GM12878 (cell line): ENCODE results near the gene RACGAP1. TPM values are rescaled to one million over a fixed set of nuclear protein-coding genes. Genes with fewer than 3 reads are reported as not detected.
A peak's percentile ranks its signal among the peaks of the same experiment; 100 is the strongest.

Experiments used
- ATAC-seq: fragments of 200-7000 bp; cut with Tn5 transposase; 3 replicates; pipeline ENCODE4 v1.9.1; 2020; ENCODE audit warnings: mild to moderate bottlenecking, moderate library complexity
- BruUV-seq: library from RNA; stranded (reverse); fragments of 400-500 nt; replicated peaks from 2 replicates; lab custom pipeline; 2021; lab: Mats Ljungman, UMichigan
- CTCF ChIA-PET: fragments of 300-600 bp; sonication (Branson Sonifier 250); formaldehyde crosslinking; extraction: SDS; loops from one replicate; lab custom pipeline; 2021; ENCODE audit warnings: inconsistent platforms; lab: Yijun Ruan, JAX
- POLR2A ChIA-PET: fragments of 350-600 bp; formaldehyde crosslinking; extraction: SDS; loops from one replicate; lab custom pipeline; 2021; ENCODE audit warnings: inconsistent platforms; lab: Charles Lee
- RAD21 ChIA-PET: fragments of 300-600 bp; sonication (Branson Sonifier 250); formaldehyde crosslinking; loops from one replicate; lab custom pipeline; 2023; ENCODE audit warnings: antibody characterized with exemption; ENCODE audit not compliant: unreplicated experiment; lab: Charles Lee
- SMC1A ChIA-PET: fragments of 300-600 bp; sonication (Branson Sonifier 250); formaldehyde crosslinking; loops from one replicate; lab custom pipeline; 2023; ENCODE audit not compliant: unreplicated experiment, uncharacterized antibody; lab: Charles Lee
- DNase-seq: peaks from one replicate; pipeline ENCODE4 v3.0.0-alpha.2; 2011; ENCODE audit warnings: low read depth, low spot score
- FAIRE-seq: peaks from 3 replicates; lab custom pipeline; 2011; peaks lifted over from hg19 to GRCh38; lab: Jason Lieb, UNC
- H2AFZ ChIP-seq: 2 replicates; pipeline ENCODE4 v1.6.0; 2011; ENCODE audit warnings: low read depth, low read length, control low read depth; ENCODE audit not compliant: control insufficient read depth
- H3K27ac ChIP-seq: 2 replicates; pipeline ENCODE4 v1.5.1; 2011; ENCODE audit warnings: control low read depth; ENCODE audit not compliant: control insufficient read depth, insufficient read depth
- H3K27me3 ChIP-seq, 2 experiments: replicated peaks in 1 of 2; 2 replicates each; pipeline versions ENCODE4 v1.6.0 to v1.6.1; 2011; ENCODE audit warnings: low read length in 1 of 2; ENCODE audit not compliant: control insufficient read depth in 2 of 2, insufficient read depth in 2 of 2
- H3K36me3 ChIP-seq, 2 experiments: 2 replicates each; pipeline ENCODE4 v1.5.1; 2011; ENCODE audit warnings: low read length in 1 of 2; ENCODE audit not compliant: control insufficient read depth in 2 of 2, insufficient read depth in 2 of 2
- H3K4me1 ChIP-seq: 2 replicates; pipeline ENCODE4 v1.6.1; 2011; ENCODE audit warnings: mild to moderate bottlenecking, low read length, moderate library complexity, mixed read lengths; ENCODE audit not compliant: control insufficient read depth, insufficient read depth
- H3K4me2 ChIP-seq: 2 replicates; pipeline ENCODE4 v1.6.0; 2011; ENCODE audit warnings: control low read depth; ENCODE audit not compliant: control insufficient read depth, insufficient read depth
- H3K4me3 ChIP-seq: fragments of 200-600 bp; sonication (generic); 2 replicates; pipeline ENCODE4 v1.5.1; 2016
- H3K79me2 ChIP-seq: 2 replicates; pipeline ENCODE4 v1.6.0; 2011; ENCODE audit warnings: low read length; ENCODE audit not compliant: control insufficient read depth, insufficient read depth
- H3K9ac ChIP-seq: 2 replicates; pipeline ENCODE4 v1.8.0; 2011; ENCODE audit warnings: low read length, control low read depth, mixed read lengths; ENCODE audit not compliant: control insufficient read depth, insufficient read depth
- H3K9me3 ChIP-seq: replicated peaks from 3 replicates; pipeline ENCODE4 v1.5.1; 2011; ENCODE audit warnings: mild to moderate bottlenecking, low read length; ENCODE audit not compliant: control insufficient read depth, insufficient read depth
- H4K20me1 ChIP-seq: 2 replicates; pipeline ENCODE4 v1.6.0; 2011; ENCODE audit not compliant: control insufficient read depth, insufficient read depth
- BHLHE40 ChIP-seq, 2 experiments: fragments of 450-650 bp in 1 of 2; IDR thresholded peaks; 2 replicates each; pipeline ENCODE4 v1.6.1; 2011 to 2017; ENCODE audit warnings: low read depth in 2 of 2, borderline replicate concordance in 1 of 2, improper control_type of control experiment in 1 of 2, low read length in 1 of 2, mild to moderate bottlenecking in 1 of 2
- CBX3 ChIP-seq: fragments of 200-600 bp; sonication (generic); IDR thresholded peaks from 2 replicates; pipeline ENCODE4 v1.6.1; 2016; ENCODE audit warnings: low read depth, borderline replicate concordance
- CEBPB ChIP-seq, 2 experiments: fragments of 150-350 bp in 1 of 2; IDR thresholded peaks; 2 replicates each; pipeline ENCODE4 v1.6.1; 2012 to 2014; ENCODE audit warnings: low read depth in 2 of 2, low read length in 2 of 2, borderline replicate concordance in 1 of 2, inconsistent platforms in 1 of 2
- MYB ChIP-seq: fragments of 150-350 bp; IDR thresholded peaks from 2 replicates; pipeline ENCODE4 v1.6.1; 2014; ENCODE audit warnings: mild to moderate bottlenecking, low read depth, low read length, borderline replicate concordance
- NFYB ChIP-seq: IDR thresholded peaks from 2 replicates; pipeline ENCODE4 v1.6.1; 2011; ENCODE audit warnings: low read depth, mild to moderate bottlenecking, low read length, improper control_type of control experiment, moderate library complexity; ENCODE audit not compliant: insufficient read depth
- POLR2AphosphoS2 ChIP-seq: IDR thresholded peaks from 2 replicates; pipeline ENCODE4 v1.6.1; 2011; ENCODE audit warnings: low read depth, mild to moderate bottlenecking, low read length, improper control_type of control experiment, moderate library complexity
- SPI1 ChIP-seq: IDR thresholded peaks from 2 replicates; pipeline ENCODE4 v1.6.1; 2011; ENCODE audit warnings: low read depth, mild to moderate bottlenecking, low read length, moderate library complexity, borderline replicate concordance; ENCODE audit not compliant: insufficient read depth
- TARDBP ChIP-seq: IDR thresholded peaks from 2 replicates; pipeline ENCODE4 v1.6.1; 2016; ENCODE audit warnings: borderline replicate concordance
- TCF3 ChIP-seq: IDR thresholded peaks from 2 replicates; pipeline ENCODE4 v1.6.1; 2012; ENCODE audit warnings: low read depth, mild to moderate bottlenecking, low read length, borderline replicate concordance; ENCODE audit not compliant: insufficient read depth
- WRNIP1 ChIP-seq: IDR thresholded peaks from 2 replicates; pipeline ENCODE4 v1.6.1; 2011; ENCODE audit warnings: low read depth, low read length, improper control_type of control experiment, borderline replicate concordance
- ZNF217 ChIP-seq: fragments of 450-650 bp; IDR thresholded peaks from 2 replicates; pipeline ENCODE4 v1.6.1; 2017; ENCODE audit warnings: antibody characterized with exemption, mild to moderate bottlenecking
- WGBS: methylation state at CpG from one replicate; pipeline ENCODE4 v1.1.6; 2016; ENCODE audit warnings: low lambda C conversion rate; ENCODE audit not compliant: insufficient replicate concordance, insufficient coverage; ENCODE audit errors: missing lambda C conversion rate; 5-methylcytosine and 5-hydroxymethylcytosine counted together
- in situ Hi-C: fragments of 300-500 bp; cut with MboI; formaldehyde crosslinking; loops from 9 replicates; pipeline ENCODE4 v1.14.3; 2018; ENCODE audit warnings: mixed read lengths
- intact Hi-C: fragments of 100-400 bp; cut with micrococcal nuclease; formaldehyde crosslinking; loops from one replicate; pipeline ENCODE4 v1.14.2; 2022; ENCODE audit not compliant: unreplicated experiment
- polyA plus RNA-seq, 11 experiments: library from polyadenylated mRNA; depleted of rRNA in 4 of 11; unstranded in 6 of 11; stranded (reverse) in 5 of 11; fragments of >200 nt; fragmentation: Nextera tagmentation in 4 of 11; fragmentation: Illumina TruSeq in 1 of 11; extraction: Ambion mirVana in 4 of 11; extraction: Trizol in 1 of 11; gene quantifications; 1 replicate in 1 of 11; 2 replicates in 10 of 11; pipeline versions ENCODE4 v1.2.1 to v1.2.3, GENCODE V29; 2011 to 2016; ENCODE audit warnings: inconsistent platforms in 2 of 11, missing spikeins in 2 of 11, low read depth in 1 of 11
- total RNA-seq, 4 experiments: library from RNA; depleted of rRNA in 3 of 4; stranded (reverse); fragments of >200 nt in 3 of 4; fragmentation: Illumina TruSeq in 1 of 4; extraction: Trizol in 1 of 4; gene quantifications; 2 replicates each; pipeline versions ENCODE4 v1.2.1 to v1.2.3, GENCODE V29; 2013 to 2021

The RACGAP1 gene
- total and polyA plus RNA-seq, 10 of the 15 experiments (the other 5 are each of a cell fraction or from before 2014, with no cell fraction given): 32.4 to 87.9 (median 76.2) TPM

DNA sequence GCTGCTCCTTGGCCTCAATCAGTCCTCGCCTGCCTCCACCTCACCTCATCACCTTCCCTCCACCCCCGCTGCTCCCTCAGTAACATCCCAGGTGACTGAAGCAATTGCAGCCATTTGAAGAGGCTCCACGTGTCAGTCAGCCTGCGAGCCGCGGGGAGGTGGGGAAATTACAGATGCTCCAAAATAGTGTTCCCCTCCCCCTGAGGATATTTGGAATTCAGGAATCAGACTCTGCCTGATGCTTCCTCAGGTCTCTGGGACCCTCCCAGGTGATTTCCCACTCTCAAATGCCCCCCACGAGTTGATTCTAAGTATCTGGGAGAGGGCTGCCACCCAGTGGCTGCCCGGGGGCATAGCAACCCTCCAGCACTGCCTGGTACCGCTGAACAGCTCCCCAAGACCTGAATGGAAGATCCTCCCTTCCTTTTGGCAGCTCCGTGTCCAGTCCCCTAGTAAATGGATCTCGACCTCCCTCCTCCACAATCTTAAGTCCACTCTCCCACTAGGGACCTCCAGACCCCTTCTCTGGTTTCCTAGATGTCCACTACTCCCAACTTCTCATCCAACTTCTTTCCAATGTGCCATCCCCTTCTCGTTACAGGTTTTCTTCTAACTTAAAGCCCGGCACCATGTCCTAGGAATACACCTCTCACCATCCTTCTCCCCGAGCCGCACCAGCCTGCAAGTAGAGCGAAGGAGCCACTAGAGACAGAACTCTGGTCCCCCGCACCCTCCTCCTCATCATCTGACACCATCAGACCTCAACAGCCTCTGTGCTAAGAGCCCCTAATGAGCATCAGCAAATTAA lies 30.7 kb upstream of the RACGAP1 start (continued):
- no peak for TF ChIP-seq NFYB
- TF ChIP-seq CEBPB (IDR thresholded peaks at IDR 0.05; ENCODE audit: borderline replicate concordance in 1 of 2, low read depth in 2 of 2, low read length in 2 of 2): no peak
- peak in 1 of 2 experiments; percentile 27; a peak in 1 of 4 replicates for TF ChIP-seq BHLHE40 (IDR thresholded peaks at IDR 0.05; ENCODE audit: borderline replicate concordance in 1 of 2, low read depth in 2 of 2, low read length in 1 of 2)
- no peak for TF ChIP-seq POLR2AphosphoS2
- TF ChIP-seq ZNF217: no peak
- TF ChIP-seq TARDBP: no peak
- no peak for TF ChIP-seq MYB
- no peak for TF ChIP-seq CBX3
- no peak for TF ChIP-seq WRNIP1

DNA sequence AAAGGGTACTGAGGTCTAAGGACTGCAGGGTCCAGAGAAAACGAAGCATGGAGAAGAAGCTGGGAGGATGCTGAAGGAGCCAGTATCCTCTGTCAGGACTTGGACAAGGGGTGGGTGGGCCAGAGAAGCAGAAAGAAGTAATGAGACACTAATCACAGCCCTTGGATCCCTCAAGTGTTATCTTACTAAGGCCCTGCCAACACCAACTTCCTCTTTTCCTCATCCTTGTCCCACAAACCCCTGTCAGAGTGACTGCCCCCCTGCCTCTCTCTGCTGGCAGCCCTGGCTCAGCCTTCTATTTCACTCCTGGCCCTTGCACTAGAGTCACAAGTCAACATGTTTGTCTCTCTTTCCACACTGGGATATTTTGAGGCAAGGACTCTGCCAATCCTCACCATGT lies 28.3 kb upstream of the RACGAP1 start:
- ChIA-PET CTCF (interaction anchor here (0.7 to 5.0 kb wide), 4 partner anchors 13 to 87 kb away, joined by 3 to 73 read pairs (median 40); no protein-coding TSS in a partner anchor), POLR2A (no interaction called here), SMC1A (interaction anchor here (1.8 kb wide), 1 partner anchor 15 kb away, joined by 4 read pairs; no protein-coding TSS in a partner anchor), RAD21 (interaction anchor here (4.1 kb wide), 1 partner anchor 86 kb away, joined by 31 read pairs; no protein-coding TSS in a partner anchor)
- Histone ChIP-seq H3K4me3 (no peak overlapping the region), H2AFZ (no peak overlapping the region), H3K27me3 (peaks cover 12 to 19% of the 10 kb centered on the region in 2 experiments; a peak in 3 of 4 replicates), H3K79me2 (no peaks in the 10 kb centered on the region), H3K36me3 (no peaks in the 10 kb centered on the region), H3K4me2 (no peak overlapping the region), H3K9me3 (no peaks in the 10 kb centered on the region), H3K27ac (no peak overlapping the region), H3K4me1 (0 out of 2 replicates have a peak, but pooled peaks cover 4% of the 10 kb centered on the region), H3K9ac (no peak overlapping the region), H4K20me1 (no peaks in the 10 kb centered on the region)
- no TSS peak for BruUV-seq
- intact Hi-C loops: loop anchor here (10.0 kb wide), 1 partner anchor 189 kb away; no protein-coding TSS in a partner anchor
- DNase-seq (no peak), ATAC-seq (no peak), FAIRE-seq (no peak)
- TF ChIP-seq TCF3: no peak
- TF ChIP-seq SPI1: 0 out of 2 replicates have a peak, but pooled peaks have one; percentile 26
- 5% methylated on average over 1 of the region's 1 CpG for WGBS
- in situ Hi-C loops: no loop called here
